NCI-H2227 (cell line): Measurements from ENCODE around the gene S1PR1.

ENCODE experiments used
- DNase-seq: peaks from one replicate; lab custom pipeline; 2025; ENCODE audit not compliant: unreplicated experiment; lab: John Stamatoyannopoulos, UW

The S1PR1 gene

DNA sequence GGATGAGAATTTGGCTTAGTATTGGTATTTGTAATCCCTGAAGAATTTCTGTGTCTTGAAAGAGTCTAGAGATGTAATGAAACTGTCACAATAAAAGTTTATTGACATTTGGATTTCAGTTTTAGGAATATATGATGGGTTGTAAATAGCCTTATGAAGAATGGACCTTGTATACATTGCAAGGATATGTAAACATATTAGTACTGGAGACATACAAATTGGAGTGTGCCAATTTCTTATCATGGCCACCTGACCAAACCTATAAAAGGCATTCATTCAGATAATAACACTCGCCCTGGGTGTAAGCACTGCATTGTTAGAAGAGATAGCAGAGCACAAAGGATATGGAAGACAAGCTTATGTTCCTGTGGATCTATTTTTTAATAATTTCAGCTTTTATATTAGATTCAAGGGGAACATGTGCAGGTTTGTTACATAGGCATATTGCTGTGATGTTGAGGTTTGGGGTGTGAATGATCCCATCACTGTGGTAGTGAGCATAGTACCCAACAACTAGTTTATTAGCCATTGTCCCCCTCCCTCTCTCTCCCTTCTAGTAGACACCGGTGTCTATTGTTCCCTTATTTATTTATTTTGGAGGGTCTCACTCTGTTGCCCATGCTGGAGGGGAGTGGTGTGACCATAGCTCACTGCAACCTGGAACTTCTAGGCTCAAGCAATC, 8.6 kb downstream of the S1PR1 start:
- DNase-seq, result no peak

DNA sequence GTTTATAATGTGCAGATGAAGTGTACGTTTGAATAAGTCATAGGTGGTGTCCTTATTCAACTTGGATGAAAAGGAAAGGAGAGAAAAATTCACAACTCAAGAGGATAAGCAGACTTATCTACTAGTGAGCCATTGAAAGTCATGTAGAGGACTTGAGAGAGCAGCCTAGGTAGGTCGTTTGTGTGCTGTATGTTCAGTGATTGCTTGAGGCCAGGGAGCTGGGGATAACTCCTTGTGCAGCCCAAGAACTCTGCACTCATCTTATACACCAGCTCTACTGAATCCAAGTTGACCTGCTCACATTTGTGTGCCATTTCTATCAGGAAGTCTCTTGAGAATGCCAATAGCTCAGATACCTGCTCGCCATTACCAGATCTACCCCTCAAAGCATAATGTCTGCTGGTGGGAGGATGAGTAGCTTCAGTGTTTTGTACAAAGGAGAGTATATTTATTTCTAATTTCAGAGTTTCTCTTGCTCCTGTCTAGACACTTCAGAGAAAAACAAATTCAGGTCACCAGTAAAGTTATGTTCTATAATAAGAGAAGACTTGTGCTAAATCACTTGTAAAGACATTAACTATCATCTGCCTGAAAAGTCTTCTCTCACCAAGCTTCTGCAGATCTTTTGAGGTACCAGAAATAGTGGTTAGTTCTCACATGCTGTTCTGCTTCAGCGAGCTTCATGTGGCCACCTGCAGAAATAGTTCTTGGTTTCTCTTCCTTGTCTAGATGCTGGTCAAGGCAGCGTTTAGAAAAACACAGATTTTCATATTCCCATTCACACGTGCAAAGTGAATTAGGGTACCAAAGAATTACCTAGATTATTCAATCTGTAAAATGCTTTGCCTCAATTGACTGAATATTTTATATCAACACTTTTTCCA, 10.8 kb downstream of the S1PR1 start:
- DNase-seq, result no peak

DNA sequence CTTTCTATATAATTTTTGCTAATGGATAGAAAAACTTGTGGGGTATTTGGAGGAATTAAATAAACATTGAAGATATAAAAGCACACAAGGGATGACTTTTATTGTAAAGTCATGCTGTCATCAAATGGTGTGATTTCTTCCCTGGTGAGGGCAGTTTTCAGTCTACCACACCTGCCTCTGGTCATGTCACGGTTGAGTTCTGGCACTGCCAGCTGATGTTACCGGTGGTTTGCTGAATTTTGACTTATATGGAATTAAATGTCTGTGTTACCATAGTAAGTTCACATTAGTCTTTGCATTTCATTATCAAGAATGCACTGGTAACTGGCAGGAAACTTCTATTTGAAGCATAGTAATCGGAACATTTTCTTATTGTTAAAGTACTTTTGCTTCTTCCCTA, 13.4 kb downstream of the S1PR1 start:
- no peak for DNase-seq

DNA sequence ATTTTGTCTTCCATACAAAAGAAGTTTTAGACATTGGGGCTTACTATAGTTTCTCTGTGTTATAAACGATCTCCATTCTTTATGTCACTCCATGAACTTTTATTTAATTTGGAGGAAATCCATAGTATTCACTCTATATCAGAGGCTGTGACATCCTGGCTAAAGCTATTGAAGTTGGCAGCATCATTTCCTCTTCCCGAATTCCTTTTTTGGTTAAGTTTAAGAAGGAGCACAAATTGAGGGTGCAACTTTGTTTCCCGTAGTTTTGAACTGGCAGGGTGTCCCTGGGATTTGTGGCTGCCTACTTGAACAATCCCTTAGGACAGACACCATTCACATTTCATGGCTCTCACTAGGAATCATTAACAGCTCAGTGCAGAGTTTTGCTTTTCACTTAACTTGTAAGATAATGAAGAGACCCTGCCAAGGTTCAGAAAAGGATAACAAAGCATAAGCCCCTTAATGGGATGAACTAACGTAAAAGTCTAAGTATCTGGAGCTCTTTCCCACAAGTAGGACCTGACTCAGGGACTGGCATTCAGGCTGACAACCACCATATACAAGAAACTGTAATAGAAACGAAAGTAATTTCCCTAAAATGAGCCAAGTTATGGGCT, 13.9 kb downstream of the S1PR1 start:
- no peak for DNase-seq

DNA sequence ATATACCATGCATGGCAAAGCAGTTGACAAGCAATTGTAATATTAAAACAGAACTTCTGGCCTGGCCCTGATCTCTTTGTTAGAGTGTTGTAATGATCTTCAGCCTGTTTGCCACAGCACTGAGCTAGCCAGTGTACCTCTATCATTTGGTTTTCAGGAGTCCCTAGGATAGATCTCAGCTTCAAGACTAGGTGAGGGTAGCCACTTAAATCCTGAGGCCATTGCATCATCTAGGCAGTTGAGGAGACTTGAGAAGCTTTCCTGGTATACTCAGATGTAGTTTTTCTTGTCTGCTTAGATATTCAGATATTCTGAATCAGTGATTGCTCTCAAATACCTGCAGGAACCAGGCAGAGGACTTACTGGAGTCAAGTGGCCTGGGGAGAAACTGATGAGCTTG, 14.7 kb downstream of the S1PR1 start:
- DNase-seq, result no peak

DNA sequence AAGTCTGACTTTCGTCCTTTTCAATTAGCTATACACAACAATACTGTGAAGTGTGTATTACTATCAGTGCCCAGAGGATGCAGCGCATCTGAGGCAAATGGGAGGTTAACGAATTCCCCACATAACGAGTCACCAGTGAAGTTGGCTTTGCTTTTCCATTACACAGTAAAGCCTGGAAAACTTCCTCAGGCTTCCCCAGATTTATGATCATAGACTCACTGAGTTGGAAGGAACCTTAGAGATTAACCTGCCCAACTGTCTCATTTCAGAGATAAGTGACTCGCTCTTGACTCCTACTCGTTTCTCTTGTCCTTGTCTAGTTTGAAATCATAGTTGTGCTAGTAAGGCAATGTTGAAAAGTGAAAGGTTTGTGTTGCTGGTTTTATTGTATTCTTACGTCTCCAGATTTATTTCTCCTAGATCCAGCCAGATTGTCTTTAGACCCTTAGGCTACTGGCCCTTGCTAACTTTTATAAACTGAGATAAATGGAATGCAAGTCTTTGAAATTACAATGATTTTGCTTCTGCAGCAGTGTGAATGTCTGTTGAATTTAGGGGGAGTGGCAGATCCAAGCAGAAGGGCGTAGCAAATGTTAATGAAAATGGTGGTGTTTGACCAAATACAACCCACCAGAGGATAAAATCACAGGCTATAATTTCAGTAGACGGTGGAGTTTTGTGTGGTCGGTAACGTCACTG, 17.3 kb downstream of the S1PR1 start:
- DNase-seq, result peak; percentile 43

DNA sequence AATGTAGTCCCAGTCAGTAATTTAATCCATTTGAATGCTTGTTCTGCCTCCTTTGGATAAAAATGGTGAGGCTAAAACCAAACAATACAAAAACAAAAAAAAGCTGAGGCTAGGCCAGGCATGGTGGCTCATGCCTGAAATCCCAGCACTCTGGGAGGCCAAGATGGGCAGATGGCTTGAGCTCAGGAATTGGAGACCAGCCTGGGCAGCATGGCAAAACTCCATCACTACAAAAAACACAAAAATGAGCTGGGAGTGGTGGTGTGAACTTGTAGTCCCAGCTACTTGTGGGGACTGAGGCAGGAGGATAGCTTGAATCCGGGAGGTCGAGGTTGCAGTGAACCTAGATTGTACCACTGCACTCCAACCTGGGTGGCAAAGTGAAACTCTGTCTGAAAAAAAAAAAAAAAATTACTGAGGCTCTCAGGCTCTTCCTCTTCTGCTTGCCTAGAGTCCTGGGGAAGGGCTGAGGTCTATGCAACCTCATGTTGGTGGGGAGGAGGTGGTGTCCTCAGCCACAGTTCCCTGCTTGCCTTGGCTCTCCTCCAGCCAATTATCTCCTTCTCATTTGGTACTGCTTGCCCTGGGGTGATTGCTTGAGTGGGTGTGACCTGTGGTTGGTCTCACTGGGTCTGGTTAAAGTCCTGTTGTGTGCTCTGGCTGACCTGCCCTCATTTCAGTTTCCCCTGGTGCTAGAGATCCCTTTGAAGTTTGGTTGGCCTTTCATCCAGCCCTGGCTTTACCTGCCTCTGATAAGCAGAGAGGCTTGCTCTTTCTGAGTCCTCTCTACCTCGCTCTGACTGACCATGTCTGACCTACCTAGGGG, 20.9 kb downstream of the S1PR1 start:
- DNase-seq, result no peak

DNA sequence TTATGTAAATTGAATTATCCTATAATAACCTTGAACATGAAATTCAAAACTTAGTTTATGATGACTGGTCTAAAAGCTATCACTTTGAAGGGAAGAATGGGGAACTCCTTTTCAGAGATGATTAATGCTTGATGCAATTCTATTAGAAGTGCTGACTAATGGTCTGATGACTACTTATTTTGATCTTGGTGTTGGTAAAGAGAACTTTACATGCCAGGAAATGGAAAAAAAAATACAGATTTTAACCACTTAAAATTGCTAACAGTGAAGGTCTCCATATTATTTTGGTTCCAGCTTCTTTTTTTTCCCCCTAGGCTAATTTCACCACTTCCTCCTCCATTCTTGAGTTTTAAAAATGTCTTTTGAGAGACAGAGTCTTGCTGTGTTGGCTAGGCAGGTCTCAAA, 22.9 kb downstream of the S1PR1 start:
- DNase-seq, result no peak

DNA sequence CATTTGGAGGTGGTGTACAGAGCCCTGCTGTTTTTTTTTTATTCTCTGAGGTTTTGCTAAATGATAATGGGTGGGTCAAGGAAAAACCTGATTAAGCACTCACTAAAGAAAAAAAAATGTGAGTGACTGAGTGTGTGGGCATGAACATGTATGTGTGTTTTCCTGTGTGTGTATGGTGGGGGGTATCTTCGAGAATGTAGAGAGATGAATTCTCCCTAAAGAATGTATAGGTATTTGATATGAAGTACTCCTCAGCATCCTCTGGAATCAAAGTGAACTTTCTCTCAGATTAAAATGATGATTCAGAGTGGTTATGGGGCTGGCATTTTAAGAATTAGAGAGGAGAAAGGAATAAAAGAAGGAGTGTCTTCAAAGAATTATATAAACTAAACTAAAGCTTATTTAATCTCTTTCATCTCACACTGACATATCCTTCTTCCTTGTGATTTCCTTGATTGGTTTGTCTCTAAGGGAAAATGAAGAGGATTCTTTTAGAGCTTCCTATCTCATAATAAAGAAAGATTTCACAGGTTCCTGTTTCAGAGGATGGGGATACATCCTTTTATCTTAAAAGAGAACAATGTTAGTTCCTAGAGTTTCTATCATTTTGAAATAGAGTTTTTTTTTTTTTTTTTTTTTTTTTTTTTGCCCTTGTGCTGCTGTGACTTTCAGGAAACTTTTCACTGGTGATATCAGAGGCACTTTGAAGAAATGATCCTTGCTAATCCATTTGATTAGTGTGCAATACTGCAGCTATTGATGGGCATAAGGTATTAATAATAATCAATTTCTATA, 23.9 kb downstream of the S1PR1 start:
- no peak for DNase-seq

DNA sequence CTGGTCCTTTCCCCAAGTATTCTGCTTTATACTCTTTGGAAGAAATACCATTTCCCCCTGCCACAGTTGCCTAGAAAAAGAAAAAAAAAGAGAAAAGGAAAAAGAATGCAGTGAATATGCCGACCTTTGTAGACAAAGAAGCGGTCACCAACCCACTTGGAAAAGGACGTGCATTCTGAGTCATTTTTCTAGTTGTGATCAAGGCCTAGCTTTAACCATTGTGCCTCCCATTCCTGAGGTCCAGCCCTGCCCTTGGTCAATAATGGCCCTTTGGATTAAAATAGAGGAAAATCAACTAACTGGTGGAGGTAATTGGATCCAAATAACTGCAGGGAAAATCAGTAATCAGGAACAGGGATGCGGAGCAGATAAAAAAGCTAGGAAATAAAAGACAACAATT, 24.8 kb downstream of the S1PR1 start:
- no peak for DNase-seq

DNA sequence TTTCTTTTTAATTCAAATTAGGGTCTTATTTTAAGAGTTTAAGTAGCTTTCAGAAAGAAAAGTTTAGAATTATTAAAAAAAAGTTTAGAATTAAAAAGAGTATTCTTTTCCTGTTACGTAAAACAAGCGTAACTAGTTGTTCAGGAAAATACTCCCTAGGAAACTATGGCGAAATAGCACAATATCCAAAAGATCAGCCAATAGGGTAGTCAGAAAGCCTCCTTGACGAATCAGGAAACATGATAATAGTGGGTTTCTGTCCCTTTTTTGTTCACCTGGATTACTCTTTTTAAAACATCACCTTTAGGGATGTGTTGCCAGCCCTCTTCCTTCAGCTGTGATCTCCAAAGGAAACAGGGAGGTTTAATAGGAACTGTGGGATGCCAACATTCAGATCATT, 25.2 kb downstream of the S1PR1 start:
- DNase-seq, result no peak

DNA sequence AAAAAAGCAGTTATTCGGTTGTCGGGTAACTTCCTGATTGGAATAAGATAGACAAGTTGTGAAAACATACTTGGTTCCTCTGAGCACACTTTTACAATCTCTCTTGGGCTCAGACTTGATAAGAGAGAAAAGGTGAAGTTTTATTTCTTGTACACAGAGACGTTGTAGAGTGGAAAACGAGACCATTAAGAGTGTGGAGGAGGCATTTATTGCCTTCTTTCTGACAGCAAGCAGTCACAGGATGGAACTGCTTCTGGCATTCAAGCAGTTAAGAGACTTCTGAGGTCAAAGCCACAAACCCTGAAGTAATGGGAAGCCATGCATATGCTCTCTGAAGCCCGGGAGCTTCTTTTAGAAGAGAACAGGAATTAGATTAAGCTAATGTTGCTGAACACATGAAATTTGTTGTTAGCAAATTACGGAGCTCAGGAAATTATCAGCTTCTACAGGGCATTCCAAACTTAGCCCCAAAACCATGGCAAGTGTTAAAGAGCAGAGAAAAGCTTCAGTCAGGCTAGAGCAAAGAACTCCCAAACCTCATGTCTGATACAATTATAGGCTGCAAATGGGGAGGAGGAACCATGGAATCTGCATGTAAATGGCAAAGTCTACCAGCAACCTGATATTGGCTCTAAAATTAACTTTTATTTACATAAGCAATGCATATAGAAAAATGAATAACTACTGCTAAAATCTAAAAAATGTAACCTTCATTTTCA, 26.0 kb downstream of the S1PR1 start:
- DNase-seq, result no peak

DNA sequence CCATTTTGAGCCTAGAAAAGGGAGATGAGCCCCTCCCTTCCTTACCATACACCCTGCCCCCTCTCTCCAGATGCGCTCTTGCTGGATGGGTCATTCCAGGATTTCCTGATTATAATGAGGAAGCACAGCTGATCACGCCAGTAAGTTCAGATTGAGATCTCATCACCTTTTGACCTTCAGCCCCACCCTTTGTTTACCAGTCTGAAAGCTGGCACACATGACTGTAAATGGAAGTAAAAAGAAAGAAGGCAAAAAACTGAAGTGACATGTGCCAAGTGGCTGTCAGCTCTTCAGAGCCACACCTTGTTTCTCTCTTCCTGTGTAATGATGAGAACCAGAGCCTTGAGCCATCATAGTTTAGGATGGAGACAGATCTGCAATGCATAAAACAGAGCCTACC, 27.9 kb downstream of the S1PR1 start:
- no peak for DNase-seq

DNA sequence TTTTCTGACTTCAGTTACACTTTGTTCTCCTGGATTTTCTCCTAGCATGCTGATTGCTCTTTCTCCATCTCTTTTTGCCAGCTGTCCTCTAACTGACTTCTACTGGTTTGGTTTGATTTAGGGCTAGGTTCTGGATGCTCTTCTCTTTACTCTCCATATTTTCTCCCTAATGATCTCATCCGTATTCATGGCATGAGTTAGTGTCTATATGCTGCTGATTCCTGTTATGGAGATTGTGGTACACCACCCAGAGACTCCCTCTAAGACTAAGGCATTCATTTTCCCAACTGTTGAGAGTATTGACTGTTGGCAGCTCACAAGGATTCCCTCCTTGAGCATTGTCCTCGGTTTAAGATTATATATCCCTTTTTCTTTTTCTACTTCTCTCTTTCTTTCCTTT, 28.9 kb downstream of the S1PR1 start:
- DNase-seq, result no peak

DNA sequence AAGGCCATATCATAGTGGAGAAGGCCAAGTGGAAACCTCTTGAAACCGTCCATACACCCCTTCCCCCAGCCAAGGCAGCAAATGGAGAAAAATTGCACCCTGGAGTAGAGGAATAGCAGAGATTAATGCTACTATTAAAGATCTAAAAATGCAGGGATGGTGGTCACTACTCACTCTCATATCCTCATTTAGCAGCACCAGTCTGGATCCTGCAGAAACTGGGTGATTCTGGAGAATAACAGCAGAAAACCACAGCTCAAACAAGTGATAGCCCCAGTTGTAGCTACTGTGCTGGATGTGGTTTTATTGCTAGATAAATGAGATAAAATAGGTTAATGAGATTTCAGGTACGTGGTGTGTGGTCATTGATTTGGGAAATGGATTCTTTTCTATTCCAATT, 30.3 kb downstream of the S1PR1 start:
- no peak for DNase-seq

DNA sequence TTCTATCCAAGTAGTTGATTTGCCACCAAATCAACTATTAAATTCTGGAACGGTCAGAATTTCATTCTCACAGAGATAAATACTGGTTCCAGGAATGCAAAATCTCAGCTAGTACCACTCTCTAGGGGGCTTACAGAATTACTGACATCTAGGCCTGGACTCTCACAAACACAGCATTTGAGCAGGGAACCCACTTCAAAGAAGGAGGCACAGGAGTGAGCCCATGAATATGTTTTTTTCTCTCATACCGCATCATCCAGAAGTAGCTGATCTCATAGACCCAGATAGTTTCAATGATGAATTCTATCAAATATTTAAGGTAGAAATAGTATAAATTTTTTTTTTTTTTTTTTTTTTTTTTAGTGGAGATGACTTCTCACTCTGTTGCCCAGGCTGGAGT, 32.1 kb downstream of the S1PR1 start:
- no peak for DNase-seq

DNA sequence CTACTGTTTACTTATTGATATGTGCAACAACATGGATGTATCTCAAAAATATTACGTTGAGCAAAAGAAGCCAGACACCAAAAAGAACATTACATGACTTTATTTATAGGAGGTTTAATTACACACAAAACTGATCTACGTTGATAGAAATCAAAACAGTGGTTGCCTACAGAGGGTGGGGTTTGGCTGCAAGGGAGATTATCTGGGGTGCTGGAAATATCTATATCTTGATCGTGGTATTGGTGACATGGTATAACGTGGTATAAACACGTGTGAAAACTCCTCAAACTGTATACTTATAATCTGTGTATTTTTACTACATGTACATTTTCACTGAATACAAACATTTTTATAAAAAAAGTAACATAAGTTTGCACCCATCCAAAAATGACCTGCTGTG, 38.9 kb downstream of the S1PR1 start:
- DNase-seq, result no peak

DNA sequence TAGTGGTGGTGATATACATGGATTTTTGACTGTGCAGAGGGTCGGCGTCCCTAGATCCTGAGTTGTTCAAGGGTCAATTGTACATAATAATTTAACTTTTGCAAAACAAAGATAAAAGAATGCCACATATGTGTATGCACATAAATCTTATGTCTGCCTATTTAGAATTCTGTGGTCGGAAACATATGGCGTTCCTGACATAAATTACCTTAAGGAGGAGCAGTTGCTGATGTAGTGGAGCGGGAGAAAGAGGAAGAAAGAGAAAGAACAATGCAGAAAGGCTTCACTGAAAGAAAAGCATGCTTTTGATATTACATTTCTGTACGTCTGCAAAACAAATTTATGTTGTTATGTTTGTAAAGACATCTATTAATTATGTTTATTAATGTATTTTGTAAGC, 40.0 kb downstream of the S1PR1 start:
- no peak for DNase-seq

DNA sequence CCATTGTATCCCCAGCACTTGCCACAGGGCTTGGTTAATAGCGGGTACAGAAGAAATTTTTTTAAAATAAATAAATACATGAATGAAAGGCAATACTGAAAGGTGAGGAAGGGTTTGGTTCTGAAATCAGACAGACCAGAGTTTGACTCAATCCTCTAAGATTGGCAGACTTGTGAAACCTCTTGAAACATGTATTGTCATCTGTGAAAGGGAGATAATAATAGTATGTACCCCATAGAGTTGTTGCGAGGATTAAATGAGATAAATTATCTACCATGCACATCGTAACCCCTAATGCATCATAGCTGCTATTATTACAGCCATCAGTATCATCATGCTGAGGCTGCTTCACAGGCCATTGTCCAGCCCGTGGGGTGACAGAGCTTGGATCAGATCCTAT, 41.4 kb downstream of the S1PR1 start:
- no peak for DNase-seq
